GM12872 (cell line): Measurements from ENCODE around the gene EMC7.

Source experiments
- CTCF ChIP-seq: IDR thresholded peaks from 3 replicates; pipeline ENCODE4 v1.5.1; 2011; ENCODE audit warnings: low read depth, mild to moderate bottlenecking, low read length, moderate library complexity; ENCODE audit not compliant: insufficient read depth

The EMC7 gene

GRCh38 chr15:34124651-34125050 lies 23.0 kb upstream of the EMC7 start:
- TF ChIP-seq CTCF, result no peak

- TF ChIP-seq CTCF, result no peak
Measured at GRCh38 chr15:34122771-34123183, 21.1 kb upstream of the EMC7 start.

GRCh38 chr15:34119291-34119690 lies 17.6 kb upstream of the EMC7 start:
- TF ChIP-seq CTCF, result no peak

GRCh38 chr15:34116620-34117019 lies 15.0 kb upstream of the EMC7 start:
- TF ChIP-seq CTCF, result no peak

GRCh38 chr15:34114739-34115138 lies 13.1 kb upstream of the EMC7 start:
- no peak for TF ChIP-seq CTCF

GRCh38 chr15:34114215-34114614 lies 12.6 kb upstream of the EMC7 start:
- no peak for TF ChIP-seq CTCF

GRCh38 chr15:34111488-34111887 lies 9.8 kb upstream of the EMC7 start:
- no peak for TF ChIP-seq CTCF
